ENCODE measurements around the gene ARRDC1. TPM values are rescaled to one million over a fixed set of nuclear protein-coding genes. Genes with fewer than 3 reads are reported as not detected.

Gene ARRDC1
- total and polyA plus RNA-seq, 9 of the 15 experiments (the other 6 are each of a cell fraction or from before 2014, with no cell fraction given), result 0.21 to 45.3 (median 18.6) TPM

DNA sequence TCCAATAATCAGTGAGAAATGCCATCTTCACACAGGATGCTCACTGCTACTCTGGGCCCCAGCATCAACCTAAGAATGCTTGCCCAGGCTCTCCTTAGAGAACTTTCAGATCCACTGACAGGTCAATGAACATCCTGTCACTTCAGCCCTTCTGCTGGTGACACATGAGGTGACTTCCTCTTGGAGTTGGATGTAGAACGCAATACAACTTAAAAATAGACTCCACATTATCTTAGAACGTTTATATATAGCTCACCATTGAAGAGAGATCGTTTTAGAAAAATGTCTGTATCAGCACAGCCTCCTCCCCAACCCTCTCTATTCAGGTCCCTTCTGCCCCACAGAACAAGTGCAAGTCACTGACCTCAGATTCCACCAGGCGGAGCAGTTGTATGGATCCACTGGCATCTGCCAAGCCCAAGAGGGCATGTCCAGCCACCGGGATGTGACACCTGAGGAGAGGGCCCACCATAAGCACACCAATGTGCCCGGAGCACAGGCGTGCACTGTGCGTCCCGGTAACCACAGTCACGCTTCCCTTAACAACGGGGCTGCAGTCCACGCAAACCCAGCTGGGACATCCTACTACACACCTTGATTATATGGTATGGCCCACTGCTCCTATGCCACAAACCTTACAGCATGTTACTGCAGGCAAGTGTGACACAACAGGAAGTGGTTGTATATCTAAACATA, 29.6 kb upstream of the ARRDC1 start (continued):
- TF ChIP-seq, protein P1, sequence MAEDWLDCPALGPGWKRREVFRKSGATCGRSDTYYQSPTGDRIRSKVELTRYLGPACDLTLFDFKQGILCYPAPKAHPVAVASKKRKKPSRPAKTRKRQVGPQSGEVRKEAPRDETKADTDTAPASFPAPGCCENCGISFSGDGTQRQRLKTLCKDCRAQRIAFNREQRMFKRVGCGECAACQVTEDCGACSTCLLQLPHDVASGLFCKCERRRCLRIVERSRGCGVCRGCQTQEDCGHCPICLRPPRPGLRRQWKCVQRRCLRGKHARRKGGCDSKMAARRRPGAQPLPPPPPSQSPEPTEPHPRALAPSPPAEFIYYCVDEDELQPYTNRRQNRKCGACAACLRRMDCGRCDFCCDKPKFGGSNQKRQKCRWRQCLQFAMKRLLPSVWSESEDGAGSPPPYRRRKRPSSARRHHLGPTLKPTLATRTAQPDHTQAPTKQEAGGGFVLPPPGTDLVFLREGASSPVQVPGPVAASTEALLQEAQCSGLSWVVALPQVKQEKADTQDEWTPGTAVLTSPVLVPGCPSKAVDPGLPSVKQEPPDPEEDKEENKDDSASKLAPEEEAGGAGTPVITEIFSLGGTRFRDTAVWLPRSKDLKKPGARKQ (CRISPR knock-in tag; IDR thresholded peaks at IDR 0.05), result no peak
- TF ChIP-seq SMAD1 (IDR thresholded peaks at IDR 0.05; ENCODE audit: low read depth, low read length, partially characterized antibody) (no peak), CBX5 (IDR thresholded peaks at IDR 0.05; ENCODE audit: borderline replicate concordance, low read depth) (no peak), NFIC (IDR thresholded peaks at IDR 0.05) (no peak), HMG20A (CRISPR knock-in tag; conservative IDR thresholded peaks at IDR 0.05) (no peak), ZFX (CRISPR knock-in tag; IDR thresholded peaks at IDR 0.05) (no peak), ZNF143 (CRISPR knock-in tag; IDR thresholded peaks at IDR 0.05) (peak; percentile 58; the same call in 1 of the 2 replicates), FOXJ2 (tag; IDR thresholded peaks at IDR 0.05) (0 out of 2 replicates have a peak, but pooled peaks have one; percentile 42), L3MBTL2 (IDR thresholded peaks at IDR 0.05) (no peak), SP1 (CRISPR knock-in tag; IDR thresholded peaks at IDR 0.05) (no peak), CBX1 (IDR thresholded peaks at IDR 0.05; ENCODE audit: low read depth) (no peak), ETS2 (tag; IDR thresholded peaks at IDR 0.05; ENCODE audit: borderline replicate concordance, poor library complexity, severe bottlenecking) (no peak), ZNF12 (CRISPR knock-in tag; IDR thresholded peaks at IDR 0.05) (no peak), PHB (CRISPR knock-in tag; IDR thresholded peaks at IDR 0.05) (no peak), HOXB6 (CRISPR knock-in tag; IDR thresholded peaks at IDR 0.05; ENCODE audit: borderline replicate concordance) (no peak), HMGN3 (IDR thresholded peaks at IDR 0.05; ENCODE audit: borderline replicate concordance, extremely low read depth, insufficient read length, low read depth, low read length) (no peak), MAX (CRISPR knock-in tag; IDR thresholded peaks at IDR 0.05) (peak; percentile 49; the same call in 1 of the 2 replicates), CHD4 (IDR thresholded peaks at IDR 0.05; ENCODE audit: insufficient read depth, insufficient replicate concordance, low read depth, low read length, poor library complexity, severe bottlenecking) (no peak), JUND (IDR thresholded peaks at IDR 0.05; ENCODE audit: borderline replicate concordance, low read depth, low read length) (no peak), JUND (tag; IDR thresholded peaks at IDR 0.05; ENCODE audit: borderline replicate concordance, low read depth, low read length) (no peak), CBFA2T3 (IDR thresholded peaks at IDR 0.05) (no peak), EP400 (IDR thresholded peaks at IDR 0.05) (no peak), YY1 (IDR thresholded peaks at IDR 0.05; ENCODE audit: borderline replicate concordance in 1 of 3, control insufficient read depth in 1 of 3, extremely low read depth in 1 of 3, insufficient read depth in 3 of 3, insufficient read length in 1 of 3, insufficient replicate concordance in 2 of 3, low read depth in 1 of 3, low read length in 2 of 3) (no peak)
- TF ChIP-seq, protein P2, sequence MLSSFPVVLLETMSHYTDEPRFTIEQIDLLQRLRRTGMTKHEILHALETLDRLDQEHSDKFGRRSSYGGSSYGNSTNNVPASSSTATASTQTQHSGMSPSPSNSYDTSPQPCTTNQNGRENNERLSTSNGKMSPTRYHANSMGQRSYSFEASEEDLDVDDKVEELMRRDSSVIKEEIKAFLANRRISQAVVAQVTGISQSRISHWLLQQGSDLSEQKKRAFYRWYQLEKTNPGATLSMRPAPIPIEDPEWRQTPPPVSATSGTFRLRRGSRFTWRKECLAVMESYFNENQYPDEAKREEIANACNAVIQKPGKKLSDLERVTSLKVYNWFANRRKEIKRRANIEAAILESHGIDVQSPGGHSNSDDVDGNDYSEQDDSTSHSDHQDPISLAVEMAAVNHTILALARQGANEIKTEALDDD (IDR thresholded peaks at IDR 0.05), result no peak
- TF ChIP-seq, protein P3, sequence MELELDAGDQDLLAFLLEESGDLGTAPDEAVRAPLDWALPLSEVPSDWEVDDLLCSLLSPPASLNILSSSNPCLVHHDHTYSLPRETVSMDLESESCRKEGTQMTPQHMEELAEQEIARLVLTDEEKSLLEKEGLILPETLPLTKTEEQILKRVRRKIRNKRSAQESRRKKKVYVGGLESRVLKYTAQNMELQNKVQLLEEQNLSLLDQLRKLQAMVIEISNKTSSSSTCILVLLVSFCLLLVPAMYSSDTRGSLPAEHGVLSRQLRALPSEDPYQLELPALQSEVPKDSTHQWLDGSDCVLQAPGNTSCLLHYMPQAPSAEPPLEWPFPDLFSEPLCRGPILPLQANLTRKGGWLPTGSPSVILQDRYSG (tag; conservative IDR thresholded peaks at IDR 0.05; ENCODE audit: low read depth), result no peak

Data from K562 (cell line).